Tibial nerve (tissue), 4 donors: ENCODE data around the gene DNAJC21.

Source experiments
- EP300 ChIP-seq, 2 donors: sonication (generic); formaldehyde crosslinking; IDR thresholded peaks; one replicate each; pipeline ENCODE4 v1.6.1; 2017; ENCODE audit warnings: antibody characterized with exemption in 2 of 2, mild to moderate bottlenecking in 1 of 2
- POLR2A ChIP-seq, 2 donors: fragments of 450-650 bp; IDR thresholded peaks; one replicate each; pipeline ENCODE4 v1.6.1; 2017; ENCODE audit warnings: antibody characterized with exemption in 2 of 2, mild to moderate bottlenecking in 2 of 2, moderate library complexity in 2 of 2
- TF ChIP-seq, protein P1 (sequence below), 5 experiments: fragments of 200-600 bp in 3 of 5; fragments of 450-650 bp in 2 of 5; sonication (generic) in 3 of 5; IDR thresholded peaks; one replicate each; pipeline ENCODE4 v1.5.1; 2016 to 2019; ENCODE audit warnings: antibody characterized with exemption in 5 of 5, mild to moderate bottlenecking in 3 of 5, moderate library complexity in 2 of 5

GRCh38 chr5:34977934-34978613 lies 48.7 kb downstream of the DNAJC21 start:
- TF ChIP-seq, protein P1, sequence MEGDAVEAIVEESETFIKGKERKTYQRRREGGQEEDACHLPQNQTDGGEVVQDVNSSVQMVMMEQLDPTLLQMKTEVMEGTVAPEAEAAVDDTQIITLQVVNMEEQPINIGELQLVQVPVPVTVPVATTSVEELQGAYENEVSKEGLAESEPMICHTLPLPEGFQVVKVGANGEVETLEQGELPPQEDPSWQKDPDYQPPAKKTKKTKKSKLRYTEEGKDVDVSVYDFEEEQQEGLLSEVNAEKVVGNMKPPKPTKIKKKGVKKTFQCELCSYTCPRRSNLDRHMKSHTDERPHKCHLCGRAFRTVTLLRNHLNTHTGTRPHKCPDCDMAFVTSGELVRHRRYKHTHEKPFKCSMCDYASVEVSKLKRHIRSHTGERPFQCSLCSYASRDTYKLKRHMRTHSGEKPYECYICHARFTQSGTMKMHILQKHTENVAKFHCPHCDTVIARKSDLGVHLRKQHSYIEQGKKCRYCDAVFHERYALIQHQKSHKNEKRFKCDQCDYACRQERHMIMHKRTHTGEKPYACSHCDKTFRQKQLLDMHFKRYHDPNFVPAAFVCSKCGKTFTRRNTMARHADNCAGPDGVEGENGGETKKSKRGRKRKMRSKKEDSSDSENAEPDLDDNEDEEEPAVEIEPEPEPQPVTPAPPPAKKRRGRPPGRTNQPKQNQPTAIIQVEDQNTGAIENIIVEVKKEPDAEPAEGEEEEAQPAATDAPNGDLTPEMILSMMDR (IDR thresholded peaks at IDR 0.05), result no peak
- TF ChIP-seq POLR2A (IDR thresholded peaks at IDR 0.05) (no peak), EP300 (IDR thresholded peaks at IDR 0.05) (no peak)
